Coronary artery (tissue), 2 donors: ENCODE data around the gene KDELR3.
"Not testable (repeated sequence)": the region's sequence is repeated elsewhere in the genome, so short reads cannot be mapped to it uniquely, and the experiment has no call there.

Experiments used
- DNase-seq: peaks from one replicate; pipeline ENCODE4 v3.0.0-alpha.2; 2017; ENCODE audit warnings: low spot score
- H3K27ac ChIP-seq, 2 donors: fragments of 200-600 bp; sonication (generic); one replicate each; pipeline ENCODE4 v1.5.1; 2016 to 2019
- H3K4me3 ChIP-seq: fragments of 200-600 bp; sonication (generic); 2 replicates; pipeline ENCODE4 v1.5.1; 2016; ENCODE audit warnings: mild to moderate bottlenecking, moderate library complexity
- TF ChIP-seq, protein P1 (sequence below): fragments of 200-600 bp; sonication (generic); IDR thresholded peaks from one replicate; pipeline ENCODE4 v1.5.1; 2019; ENCODE audit warnings: antibody characterized with exemption

The KDELR3 gene

DNA sequence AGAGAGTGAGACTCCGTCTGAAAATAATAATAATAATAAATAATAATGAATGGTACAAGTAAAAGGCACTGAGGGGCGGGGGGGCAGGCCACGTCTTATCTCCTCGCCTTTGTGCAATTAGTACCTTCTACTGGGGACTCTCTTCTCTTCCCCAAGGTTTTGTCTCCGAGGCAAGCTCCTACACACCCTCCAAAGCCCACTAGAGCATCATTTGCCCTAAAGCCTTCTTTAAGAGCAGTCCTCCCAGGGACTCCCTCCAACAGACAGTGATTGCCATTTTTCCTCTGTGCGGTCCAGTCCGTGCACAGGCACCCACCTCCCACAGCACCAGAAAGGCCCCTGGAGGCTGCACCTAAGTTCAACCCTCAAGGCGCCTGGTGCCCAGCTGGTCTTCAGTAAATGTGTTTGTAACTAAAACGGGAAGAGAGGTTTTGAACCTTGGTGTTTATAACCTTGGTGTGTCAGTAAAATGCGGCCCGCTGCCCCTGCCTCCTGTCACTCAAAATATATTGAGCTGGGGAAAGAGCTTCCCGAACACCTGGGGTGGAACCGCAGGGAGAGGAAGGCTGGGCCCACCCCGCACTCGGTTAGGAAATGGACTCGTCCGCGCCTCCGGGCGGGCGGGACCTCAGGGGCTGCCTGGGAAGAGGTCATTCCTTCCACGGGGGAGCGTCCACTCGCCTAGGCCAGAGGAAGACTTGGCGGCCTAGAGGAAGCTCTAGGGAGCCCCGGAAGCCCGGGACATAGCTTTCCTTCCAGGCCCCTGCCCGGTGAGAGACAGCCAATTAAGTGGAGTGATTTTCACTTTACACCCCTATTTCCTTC lies 4.7 kb upstream of the KDELR3 start:
- Histone ChIP-seq H3K4me3 (no peak overlapping the region), H3K27ac (no peak overlapping the region)
- TF ChIP-seq, protein P1, sequence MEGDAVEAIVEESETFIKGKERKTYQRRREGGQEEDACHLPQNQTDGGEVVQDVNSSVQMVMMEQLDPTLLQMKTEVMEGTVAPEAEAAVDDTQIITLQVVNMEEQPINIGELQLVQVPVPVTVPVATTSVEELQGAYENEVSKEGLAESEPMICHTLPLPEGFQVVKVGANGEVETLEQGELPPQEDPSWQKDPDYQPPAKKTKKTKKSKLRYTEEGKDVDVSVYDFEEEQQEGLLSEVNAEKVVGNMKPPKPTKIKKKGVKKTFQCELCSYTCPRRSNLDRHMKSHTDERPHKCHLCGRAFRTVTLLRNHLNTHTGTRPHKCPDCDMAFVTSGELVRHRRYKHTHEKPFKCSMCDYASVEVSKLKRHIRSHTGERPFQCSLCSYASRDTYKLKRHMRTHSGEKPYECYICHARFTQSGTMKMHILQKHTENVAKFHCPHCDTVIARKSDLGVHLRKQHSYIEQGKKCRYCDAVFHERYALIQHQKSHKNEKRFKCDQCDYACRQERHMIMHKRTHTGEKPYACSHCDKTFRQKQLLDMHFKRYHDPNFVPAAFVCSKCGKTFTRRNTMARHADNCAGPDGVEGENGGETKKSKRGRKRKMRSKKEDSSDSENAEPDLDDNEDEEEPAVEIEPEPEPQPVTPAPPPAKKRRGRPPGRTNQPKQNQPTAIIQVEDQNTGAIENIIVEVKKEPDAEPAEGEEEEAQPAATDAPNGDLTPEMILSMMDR: no peak

DNA sequence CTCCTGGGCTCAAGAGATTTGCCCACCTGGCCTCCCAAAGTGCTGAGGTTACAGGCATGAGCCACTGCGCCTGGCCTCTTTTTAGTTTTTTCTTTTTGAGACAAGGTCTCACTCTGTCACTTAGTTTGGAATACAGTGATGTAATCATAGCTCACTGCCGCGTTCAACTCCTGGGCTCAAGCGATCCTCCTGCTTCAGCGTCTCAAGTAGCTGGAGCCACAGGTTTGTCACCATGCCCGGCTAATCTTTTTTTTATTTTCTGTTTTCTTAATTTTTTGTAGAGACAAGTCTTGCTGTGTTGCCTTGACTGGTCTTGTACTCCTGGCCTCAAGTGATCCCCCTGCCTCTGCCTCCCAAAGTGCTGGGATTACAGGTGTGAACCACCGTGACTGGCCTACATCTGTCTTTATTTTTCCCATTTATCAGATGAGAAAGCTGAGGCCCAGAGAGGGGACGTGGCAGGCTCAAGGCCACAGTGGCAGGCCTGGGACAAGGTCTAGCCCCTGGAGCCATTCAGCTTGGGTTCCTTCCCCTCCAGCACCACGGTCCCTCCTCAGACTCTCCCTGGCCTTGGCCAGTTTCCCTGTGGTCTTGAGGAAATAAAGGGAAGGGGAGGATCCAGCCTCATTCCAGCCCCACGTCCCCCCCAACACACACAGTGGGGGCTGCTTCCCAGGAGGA lies 2.8 kb upstream of the KDELR3 start:
- Histone ChIP-seq H3K4me3 (no peak overlapping the region), H3K27ac (no peak overlapping the region)
- TF ChIP-seq, protein P1: no peak
- no peak for DNase-seq

More for the DNA sequence above, 4.7 kb upstream of the KDELR3 start:
- no peak for DNase-seq

DNA sequence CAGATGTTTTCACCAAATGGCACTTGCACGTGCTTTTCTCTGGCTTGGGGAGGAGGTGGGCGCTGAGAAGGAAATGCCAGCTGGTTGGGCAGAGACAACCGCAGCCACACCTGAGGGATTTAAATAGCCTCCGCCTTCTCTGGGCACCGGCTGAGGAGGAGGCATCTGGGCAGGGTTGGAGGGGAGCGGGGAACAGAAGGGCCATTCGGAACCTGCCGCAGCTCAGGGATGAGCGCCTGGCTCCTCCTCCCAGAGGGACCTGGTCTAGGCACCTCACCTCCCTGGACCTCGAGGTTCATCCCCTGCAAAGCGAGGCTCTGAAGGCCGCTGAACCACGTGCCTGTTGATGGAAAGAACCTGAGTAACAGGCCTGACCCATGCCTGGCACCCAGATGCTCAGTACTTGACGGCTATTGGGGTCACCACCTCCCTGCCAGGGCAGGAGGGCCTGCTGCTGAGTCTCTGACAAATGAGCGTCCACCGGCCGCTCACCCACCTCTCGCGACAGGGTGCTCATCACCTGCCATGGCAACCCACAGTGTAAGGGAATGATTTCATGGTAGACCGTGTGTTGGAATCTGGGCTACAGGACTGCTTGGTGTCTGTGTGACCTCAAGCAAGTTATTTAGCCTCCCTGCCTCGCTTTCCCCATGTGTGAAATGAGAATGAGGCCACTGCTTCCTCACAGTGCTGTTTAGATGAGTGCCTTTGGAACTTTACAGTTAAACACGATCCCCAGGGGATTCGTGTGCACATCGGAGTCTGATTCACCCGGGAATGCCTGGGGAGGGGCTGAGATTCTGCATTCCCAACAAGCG lies 2.0 kb upstream of the KDELR3 start:
- TF ChIP-seq, protein P1: no peak

DNA sequence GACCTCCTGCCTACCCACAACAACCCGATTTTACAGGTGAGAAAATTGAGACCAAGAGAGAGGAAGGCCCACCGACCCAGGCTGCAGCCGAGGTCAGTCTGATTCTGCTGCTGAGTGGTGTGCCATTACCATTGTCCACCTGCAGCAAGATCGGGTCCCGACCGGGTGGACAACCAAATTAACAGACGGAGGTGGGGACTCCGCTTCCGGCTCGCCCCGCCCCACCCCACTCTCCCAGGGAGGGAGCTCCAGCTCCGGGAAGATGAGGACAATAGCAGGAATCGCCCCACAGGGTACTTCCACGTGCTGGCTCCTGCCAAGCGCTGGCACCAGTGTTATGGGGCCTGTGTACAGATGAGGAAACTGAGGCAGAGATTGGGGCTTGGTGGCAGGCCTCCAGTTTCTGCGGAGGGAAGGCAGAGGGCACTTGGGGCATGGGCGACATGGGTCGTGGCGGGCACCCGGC lies 425 bp upstream of the KDELR3 start:
- Histone ChIP-seq H3K27ac (peak overlapping the region; percentile 31 to 63), H3K4me3 (peak overlapping the region; percentile 85)
- TF ChIP-seq, protein P1: no peak
- no peak for DNase-seq

More for the DNA sequence above, 2.0 kb upstream of the KDELR3 start:
- Histone ChIP-seq H3K27ac (no peak overlapping the region), H3K4me3 (no peak overlapping the region)
- DNase-seq: no peak

DNA sequence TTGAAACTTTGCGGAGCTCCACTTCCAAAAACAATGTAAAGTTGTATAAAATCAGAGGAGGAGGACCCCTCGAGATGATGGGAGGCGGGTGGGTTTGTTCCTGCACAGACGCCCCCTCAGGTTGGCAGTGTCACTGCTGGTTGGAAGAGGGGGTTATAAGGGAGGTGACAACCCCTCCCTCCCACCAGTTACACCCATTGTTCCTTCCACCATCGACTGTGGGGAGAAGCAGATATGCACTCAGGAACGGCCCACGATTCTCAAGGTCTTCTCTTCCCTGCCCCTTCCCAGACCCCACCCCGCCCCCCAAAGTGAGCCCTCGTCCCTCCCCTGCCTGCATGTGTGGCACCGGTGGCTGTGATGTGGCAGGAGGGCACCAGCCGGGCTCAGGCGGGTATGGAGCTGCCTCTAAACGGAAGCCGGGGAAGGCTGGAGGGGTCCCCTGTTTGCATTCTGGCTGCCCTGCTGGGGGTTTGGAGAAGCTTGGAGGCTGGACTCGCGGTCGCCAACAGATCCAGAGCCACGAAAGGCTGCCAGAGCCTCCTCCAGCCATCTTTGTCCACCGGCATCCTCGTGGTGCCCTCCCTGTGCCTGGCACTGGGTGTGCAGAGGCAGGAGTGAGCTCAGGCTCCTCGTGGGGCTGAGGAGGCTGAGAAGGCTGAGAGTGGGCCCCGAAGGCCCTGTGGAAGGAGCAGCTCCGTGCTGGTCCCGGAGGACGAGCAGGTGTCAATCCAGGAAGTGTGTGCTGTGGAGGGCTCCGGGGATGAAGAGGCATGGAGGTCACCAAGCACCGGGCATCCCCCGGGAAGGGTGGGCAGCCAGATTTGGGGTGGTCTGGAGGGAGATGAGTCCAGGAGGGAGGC lies 778 bp downstream of the KDELR3 start:
- TF ChIP-seq, protein P1: no peak
- H3K27ac ChIP-seq: peak overlapping the region; percentile 31 to 63
- H3K4me3 ChIP-seq: peak overlapping the region; percentile 85
- DNase-seq: no peak

DNA sequence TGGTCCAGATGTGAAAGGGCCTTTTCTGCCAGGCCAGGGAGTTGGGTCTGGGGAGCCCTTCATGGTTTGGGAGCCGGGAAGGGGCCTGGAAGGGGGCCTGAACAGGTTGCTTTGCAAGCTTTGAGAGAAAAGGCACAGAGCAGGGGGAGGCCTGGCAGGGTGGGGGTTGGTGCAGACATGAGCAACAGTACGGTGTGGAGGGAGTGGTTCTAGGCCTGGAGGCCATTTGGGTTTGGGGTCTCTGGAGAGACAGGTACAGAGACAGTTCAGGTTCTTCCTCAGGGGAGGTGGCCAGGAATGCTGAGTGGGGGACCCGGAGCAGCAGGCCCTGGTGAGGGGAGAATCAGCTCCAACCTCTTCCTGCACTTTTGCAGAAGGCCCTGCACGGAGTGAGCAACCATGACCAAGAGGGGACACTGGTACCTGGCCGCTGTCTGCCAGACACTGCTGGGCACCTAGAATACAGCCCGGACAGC lies 1.4 kb downstream of the KDELR3 start:
- H3K27ac ChIP-seq: no peak overlapping the region
- no peak for DNase-seq
- TF ChIP-seq, protein P1: no peak
- H3K4me3 ChIP-seq: peak overlapping the region; percentile 85

DNA sequence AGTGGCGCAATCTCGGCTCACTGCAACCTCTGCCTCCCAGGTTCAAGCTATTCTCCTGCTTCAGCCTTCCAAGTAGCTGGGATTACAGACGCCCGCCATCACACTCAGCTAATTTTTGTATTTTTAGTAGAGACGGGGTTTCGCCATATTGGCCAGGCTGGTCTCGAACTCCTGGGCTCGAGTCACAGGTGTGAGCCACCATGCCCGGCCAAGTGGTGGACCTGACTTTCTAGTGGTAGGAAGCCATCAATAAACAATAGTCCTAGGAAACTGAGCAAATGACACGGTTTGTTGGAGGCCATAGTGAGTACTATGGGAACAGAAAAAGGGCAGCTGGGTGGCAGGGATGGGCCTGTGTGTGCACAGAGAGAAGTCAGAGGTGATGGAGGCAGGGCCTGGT lies 2.3 kb downstream of the KDELR3 start:
- not testable (repeated sequence) for DNase-seq, H3K4me3 ChIP-seq, H3K27ac ChIP-seq
